Stimulated activated CD4-positive, alpha-beta T cell treated with anti-CD3 and anti-CD28 coated beads, Interleukin-4, amount 100 ng/mL, for 48 hours (primary cell): ENCODE results near the gene PINLYP.

ENCODE experiments used
- DNase-seq, 2 donors: peaks; one replicate each; pipeline ENCODE4 v3.0.0-alpha.2; 2020; ENCODE audit warnings: low read depth in 2 of 2

Gene PINLYP

DNA sequence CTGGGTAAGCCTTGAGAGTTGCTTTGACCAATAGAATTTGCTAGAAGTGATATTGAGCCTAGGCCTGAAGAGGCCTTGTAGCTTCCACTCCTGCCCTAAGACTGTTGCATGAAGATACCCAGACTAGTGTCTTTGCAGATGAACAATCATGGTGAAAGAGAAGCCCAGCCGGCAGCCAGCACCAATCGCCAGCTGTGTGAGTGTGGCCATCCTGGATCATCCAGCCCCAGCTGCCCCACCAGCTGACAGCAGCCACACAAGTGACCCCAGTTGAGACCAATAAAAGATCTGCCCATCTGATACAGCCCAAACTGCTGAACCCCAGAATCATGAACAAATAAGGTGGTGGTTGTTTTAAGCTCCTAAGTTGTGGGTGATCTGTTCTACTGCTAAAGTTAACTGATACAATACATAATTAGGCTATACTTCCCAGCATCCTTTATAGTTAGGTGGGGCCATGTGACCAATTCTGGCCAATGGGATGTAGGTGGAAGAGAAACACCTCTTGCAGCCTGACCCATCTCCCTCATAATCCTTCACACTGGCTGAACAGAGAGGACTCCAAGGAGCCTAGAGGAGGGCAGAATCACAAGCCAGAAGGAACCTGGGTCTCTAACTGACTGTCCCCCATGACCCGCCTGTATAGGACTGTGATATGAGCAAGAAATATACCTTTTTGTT, 53.2 kb downstream of the PINLYP start:
- no peak for DNase-seq

- DNase-seq, result no peak
These were observed 55.9 kb downstream of the PINLYP start for GRCh38 chr19:43631491-43631890.
